ENCODE results near the gene FPR3. TPM values are rescaled to one million over a fixed set of nuclear protein-coding genes. Genes with fewer than 3 reads are reported as not detected.

FPR3 gene
- total and polyA plus RNA-seq, 9 of the 15 experiments (the other 6 are each of a cell fraction or from before 2014, with no cell fraction given), result 0.08 to 0.51 (median 0.22) TPM; not detected in 1

- no peak for TF ChIP-seq SNRNP70 (optimal IDR thresholded peaks at IDR 0.05; ENCODE audit: low read depth, low read length)
- no peak for TF ChIP-seq SOX6 (IDR thresholded peaks at IDR 0.05)
- TF ChIP-seq MLX (CRISPR knock-in tag; conservative IDR thresholded peaks at IDR 0.05), result no peak
- TF ChIP-seq ZBTB1 (CRISPR knock-in tag; IDR thresholded peaks at IDR 0.05; ENCODE audit: borderline replicate concordance, low read depth), result no peak
- TF ChIP-seq MAFF (IDR thresholded peaks at IDR 0.05; ENCODE audit: low read length), result no peak
- no peak for TF ChIP-seq ZNF778 (CRISPR knock-in tag; IDR thresholded peaks at IDR 0.05)
- TF ChIP-seq TSHZ1 (CRISPR knock-in tag; IDR thresholded peaks at IDR 0.05), result peak; percentile 94
- TF ChIP-seq RBM15 (IDR thresholded peaks at IDR 0.05; ENCODE audit: insufficient read depth, low read length), result no peak
- no peak for TF ChIP-seq MBD1 (CRISPR knock-in tag; IDR thresholded peaks at IDR 0.05)
- 0 out of 2 replicates have a peak, but pooled peaks have one; percentile 32 for TF ChIP-seq THAP7 (CRISPR knock-in tag; IDR thresholded peaks at IDR 0.05)
- TF ChIP-seq ZNF407 (IDR thresholded peaks at IDR 0.05; ENCODE audit: low read depth), result no peak
These were observed 8.1 kb upstream of the FPR3 start (continued) for GRCh38 chr19:51786646-51787494.
